GM19043 (cell line): ENCODE results near the gene WARS2.
A peak's percentile ranks its signal among the peaks of the same experiment; 100 is the strongest.

Experiments used
- ATAC-seq: cut with Tn5 transposase; IDR thresholded peaks from one replicate; pipeline ENCODE4 v1.9.1; 2021; ENCODE audit warnings: low read depth; ENCODE audit not compliant: unreplicated experiment

Gene WARS2

DNA sequence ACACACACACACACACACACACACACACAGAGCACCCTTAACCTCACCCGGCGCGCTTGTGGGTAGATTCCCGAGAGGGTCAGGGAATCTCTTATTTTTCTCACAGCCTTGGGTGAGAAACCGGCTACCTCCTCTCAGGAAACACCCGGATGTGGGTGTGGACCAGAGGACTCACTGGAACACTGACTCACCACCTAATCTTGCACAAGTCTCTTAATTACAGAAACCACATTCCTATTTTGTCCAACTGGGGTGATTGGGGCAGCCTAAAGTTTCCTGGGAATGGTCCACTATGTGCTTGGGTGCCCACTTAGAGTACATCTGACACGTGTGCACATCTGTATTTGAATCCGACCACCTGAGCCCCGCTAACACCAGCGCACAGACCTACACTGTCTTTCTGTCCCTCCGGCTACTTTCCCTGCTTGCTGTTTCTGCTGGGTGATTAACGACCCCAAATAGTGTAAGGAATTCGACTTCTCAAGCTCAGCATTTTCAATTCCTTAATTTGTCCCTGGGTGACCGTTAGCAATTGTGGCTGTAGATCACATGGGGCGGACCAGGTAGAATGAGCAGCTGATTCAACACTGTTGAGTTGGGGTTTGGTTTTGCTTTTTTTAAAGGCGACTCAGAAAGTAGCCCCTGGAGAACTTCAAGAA is 138.3 kb downstream of the WARS2 start:
- ATAC-seq = no peak

DNA sequence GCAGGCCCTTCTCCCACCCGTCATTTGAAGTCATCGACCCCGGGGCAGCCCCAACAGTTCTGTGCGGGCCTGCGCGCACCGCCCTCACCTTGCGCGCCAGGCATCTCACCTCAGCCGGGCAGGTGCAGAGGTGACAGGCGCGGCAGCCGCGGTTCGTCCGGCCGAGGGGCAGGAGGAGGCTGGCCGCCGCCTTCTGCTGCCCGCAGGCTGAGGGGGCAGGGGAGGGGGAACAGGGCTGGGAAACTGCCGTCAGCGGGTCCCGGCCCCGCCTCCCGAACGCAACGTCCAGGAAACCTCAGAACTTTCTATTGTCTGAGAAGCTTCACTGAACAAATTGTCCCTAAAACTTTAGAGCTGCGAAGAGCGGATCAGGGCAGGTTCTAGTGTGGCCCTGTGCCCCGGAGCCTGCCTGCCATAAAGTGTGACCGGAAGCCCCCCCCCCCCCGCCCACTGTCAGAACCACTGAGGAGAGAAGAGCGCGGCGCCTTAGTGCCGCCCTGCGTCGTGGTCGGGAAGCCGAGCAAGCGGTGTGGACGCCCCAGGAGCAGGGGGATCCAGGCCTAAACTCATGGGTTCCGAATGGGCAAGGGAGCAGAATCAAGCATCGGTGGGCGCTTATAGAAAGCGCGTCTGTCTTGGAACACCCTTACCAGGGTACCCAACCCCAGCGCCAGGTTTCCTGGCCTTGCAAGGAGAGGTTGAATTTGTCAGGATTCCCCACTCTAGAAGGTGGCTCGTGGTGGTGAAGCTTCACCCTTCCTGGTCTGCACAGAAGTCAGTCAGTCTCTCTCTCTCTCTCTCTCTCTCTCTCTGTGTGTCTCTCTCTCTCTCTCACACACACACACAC is 139.0 kb downstream of the WARS2 start:
- ATAC-seq = peak; percentile 45

DNA sequence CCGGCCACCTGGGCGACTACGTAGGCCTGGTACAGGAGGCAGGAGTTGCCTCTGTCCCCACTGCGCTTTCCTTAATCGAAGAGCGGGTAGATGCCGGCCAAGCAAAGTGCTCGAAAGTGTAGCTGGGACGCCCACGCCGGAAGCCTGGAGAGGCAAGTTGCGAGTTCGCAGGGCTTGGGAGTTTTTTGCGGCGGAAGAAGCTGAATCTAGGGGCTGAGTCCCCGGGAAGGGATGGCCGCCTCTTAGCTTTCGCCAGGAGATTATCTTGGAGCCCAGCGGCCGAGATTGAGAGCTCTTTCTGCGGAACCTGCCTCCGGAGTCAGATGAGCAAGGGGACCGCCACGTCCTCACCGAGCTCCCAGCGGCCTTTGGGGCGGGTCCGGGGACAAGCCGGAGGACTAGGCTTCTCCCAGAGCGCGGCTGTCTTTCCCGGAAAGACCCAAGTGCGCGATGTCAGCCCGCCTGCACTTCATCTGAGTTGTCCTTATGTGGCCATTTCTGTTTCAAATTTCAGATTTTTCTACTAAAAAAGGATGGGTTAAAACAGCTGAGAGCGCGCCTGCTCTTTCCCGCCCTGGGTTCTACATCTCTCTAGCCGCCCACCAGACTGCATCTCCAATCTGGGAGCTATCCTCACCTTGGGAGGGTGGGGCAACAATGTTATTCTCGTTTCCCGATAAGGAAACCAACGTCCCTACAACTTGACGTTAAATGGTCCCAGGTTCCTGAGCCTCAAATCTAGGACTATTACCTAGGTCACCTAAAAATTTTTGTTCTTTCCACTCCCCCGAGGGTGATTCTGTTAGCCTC is 139.9 kb downstream of the WARS2 start:
- ATAC-seq = no peak

DNA sequence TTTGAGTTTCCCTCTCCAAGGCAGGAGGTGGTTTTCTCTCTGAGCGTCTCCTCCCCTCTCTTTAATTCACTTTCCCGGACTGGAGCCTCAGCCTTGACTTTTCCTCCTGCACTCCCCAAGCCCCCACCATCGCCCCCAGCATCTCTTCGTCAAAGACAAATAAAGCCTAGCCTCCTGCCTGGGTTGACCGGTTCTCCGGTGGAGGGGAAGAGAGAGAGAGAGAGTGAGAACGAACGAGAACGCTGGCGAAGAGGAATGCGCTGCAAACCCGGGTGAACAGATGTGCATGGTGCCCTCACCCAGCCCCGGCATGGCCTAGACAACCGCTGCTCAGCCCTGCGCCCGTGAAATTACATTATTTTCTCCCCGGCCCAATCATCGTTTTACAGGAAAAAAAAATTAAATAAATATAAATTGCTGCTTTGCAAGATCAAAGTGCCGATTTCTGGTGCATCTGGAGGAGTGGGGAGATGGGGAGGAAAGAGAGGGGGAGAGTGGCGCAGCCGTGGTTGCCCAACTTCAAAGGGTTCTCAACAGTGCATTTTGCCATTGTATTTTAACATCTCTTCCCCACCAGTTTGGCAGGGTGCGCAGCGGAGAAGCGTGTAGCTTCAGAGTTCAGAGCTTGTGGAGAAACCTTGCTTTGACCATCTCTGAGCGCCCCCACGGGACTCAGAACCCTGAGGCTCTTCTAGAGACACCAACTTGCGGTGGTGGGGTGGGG is 140.9 kb downstream of the WARS2 start:
- no peak for ATAC-seq

DNA sequence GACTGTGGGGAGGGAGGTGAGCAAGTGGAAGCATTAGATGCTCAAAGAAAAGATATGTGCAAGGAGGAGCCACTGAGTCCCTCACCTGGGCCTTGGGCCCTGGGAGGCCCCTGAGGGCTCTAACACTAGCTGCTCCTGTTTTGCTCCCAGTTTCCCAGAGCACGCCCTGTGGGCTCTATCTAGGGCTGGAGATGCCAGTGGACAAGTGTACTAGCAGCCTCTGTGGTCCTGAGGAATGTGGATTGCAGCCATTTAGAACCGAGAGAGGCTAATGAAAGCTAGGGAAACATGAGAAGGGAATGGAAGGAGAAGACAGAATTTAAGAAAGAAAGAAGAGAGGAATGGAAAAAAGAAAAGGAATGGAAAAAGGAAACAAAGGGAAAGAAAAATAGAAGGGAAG is 142.3 kb downstream of the WARS2 start:
- ATAC-seq = no peak

DNA sequence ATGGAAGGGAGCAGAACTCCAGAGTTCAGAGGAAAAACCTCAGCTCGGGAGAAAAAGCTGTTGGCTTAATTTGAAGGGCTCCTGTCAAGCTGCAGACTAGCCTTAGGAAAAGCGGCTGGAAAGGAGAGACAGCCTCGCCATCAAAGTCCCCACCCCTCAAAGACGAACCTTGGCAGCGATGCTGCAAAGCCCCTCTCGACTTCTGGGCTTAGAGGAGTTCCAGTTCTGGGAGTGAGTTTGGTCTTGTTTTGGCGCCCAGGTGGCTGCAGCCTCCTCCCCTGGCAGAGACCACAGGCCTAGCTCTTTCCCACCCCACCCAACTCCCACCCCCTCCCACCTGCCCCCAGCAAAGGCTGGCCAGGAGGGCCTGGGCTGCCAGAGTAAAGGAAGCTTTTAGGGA is 143.2 kb downstream of the WARS2 start:
- ATAC-seq = no peak

DNA sequence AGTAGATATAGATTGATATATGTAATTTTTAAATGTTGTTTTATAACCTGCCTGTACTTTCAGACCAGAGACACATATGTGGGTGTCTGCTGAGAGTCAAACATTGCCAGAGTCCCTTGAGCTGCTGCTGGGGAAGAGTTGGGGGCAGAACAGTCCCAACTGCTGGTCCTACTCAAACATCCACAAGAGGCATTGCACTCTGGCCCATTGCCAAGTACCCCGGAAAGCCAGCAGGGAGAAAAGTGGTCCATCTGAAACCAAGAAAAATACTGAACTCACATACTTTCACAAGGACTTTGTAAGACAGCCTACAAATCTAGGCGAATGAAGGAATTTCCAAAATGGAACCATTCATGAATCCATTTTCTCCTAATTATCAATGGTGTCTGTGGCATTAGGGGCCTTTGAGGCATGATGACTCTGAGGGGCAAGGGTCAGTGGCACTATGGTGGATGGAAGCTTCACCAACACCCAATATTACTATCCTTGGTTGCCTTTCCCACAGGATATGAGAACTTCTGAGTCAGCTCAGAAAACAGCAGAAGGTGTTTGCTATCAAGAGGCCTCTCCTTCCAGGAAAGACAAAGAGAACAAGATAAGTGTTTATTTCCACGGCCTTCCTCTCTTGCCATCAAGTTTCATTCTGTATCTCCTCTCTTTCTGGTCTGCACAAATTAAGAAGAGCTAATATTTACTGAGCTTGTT is 145.0 kb downstream of the WARS2 start:
- no peak for ATAC-seq

DNA sequence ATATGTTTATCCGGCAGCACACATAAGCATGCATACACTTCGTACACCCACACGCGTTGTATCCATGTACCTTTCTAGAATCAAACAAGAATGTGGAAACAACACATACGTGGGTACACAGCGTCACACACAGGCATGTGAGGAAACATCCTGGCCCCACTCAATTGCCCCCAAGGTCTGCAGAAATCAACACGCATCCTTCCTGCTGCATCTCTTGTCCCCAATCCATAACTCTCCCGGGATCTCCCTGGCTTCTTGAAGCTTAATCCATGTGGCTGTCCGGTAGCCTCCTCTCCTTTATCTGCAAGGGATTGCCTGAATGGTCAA is 146.8 kb downstream of the WARS2 start:
- no peak for ATAC-seq

DNA sequence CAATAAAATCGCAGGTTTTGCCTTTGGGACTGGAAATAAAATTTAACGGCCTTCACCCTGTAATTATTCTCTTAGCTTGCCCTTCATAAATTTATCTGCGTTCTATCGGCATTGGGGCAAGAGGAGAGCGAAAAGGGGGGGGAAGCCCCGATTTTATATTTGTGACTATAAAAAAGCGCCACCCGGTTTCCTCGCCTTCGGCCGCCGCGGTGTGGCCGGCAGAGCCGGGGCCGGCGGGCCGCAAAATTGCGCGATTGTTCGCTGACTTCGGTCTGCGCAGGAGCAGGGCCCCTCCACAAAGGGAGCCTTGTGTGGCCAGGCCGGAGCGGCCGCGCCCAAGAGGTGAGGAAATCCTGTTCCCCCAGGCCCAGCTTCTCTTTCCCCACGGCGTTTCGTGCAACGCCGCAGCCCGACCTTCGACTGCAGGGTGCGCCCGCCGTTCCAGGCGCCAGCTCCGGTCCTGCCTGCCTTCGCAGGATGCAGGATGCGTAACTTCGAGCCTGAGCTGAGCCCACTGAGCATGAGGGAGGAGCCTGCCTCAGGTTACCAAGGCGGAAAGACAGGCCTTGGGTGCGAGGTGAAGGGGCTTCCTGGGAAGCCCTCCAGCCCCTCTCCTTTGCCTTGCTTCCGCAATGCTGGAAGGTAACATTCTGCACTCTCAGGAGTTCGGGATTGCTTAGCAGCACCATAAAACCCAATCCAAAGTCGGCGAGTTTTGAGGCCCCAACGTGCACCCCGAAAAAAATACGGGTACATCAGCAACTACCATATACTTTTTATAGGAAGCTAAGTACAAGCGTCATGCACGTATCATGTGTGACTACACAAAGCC is 147.4 kb downstream of the WARS2 start:
- no peak for ATAC-seq

DNA sequence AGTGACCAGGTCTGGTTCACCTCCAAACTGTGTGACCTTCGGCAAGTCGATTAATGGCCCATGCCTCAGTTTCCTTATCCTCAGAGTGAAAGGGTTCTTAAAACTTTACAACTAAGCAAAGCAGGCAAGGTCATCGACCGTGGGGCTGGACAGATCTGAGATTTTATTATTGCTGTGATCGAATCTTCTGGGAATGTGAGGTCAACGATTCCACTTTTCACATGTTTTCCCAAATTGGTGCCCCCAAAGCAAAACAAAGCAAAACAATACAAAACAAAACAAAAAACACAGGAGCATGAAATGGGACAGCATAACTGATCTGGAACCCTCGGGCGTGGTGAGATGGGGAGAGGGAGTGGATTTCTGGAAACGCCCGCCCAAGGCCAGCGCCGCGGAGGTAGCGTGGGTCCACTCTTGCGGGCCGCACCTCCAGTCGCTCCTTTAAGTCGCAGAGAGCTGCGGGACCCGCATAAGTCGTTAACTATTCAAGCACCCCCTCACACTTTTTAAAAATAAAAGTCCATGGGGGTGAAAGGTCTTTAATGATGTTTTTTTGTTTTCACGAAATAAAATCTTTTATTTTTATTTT is 148.1 kb downstream of the WARS2 start:
- no peak for ATAC-seq

DNA sequence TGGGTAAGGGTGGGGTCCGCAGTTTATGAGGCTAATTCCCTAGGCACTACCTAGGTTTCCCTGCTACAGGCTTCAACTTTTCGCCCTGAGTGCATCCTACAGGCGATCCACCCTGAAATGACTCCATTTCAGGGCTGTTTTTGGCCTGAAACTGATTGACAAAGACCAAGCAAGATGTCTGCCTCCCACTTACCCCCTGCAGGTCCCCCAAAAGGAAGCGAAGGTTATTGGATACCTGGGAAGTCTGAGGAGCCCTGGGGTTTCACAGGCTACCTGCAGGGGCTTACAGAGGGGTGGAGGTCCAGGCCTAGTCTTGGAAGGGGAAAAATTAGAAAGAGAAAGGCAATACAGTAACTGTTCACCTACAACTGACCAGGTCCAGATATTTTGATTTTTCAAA is 149.0 kb downstream of the WARS2 start:
- no peak for ATAC-seq

DNA sequence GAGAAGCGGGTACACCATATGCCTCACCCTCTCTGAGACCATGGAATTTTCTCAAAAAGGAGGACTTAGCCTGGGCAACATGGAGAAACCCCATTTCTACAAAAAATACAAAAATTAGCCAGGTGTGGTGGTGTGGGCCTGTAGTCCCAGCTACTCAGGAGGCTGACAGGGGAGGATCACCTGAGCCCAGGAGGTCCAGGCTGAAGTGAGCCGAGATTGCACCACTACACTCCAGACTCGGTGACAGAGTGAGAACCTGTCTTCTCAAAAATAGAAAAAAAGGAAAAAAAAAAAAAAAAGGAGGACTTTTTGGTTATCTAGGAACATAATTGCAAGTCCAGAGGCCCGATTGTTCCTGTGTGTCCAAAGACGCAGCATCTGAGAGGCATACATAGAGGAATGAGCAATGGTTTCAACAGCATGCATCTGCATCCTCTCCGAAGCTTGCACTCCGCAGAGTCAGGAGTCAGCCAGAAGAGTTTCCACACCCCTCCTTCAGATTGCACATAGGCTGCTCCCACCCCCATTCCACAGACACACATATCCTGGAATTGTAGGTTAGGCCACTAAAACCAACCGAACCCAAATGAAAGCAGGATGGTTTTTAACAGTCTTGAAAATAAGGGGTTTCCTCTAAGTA is 149.8 kb downstream of the WARS2 start:
- no peak for ATAC-seq

DNA sequence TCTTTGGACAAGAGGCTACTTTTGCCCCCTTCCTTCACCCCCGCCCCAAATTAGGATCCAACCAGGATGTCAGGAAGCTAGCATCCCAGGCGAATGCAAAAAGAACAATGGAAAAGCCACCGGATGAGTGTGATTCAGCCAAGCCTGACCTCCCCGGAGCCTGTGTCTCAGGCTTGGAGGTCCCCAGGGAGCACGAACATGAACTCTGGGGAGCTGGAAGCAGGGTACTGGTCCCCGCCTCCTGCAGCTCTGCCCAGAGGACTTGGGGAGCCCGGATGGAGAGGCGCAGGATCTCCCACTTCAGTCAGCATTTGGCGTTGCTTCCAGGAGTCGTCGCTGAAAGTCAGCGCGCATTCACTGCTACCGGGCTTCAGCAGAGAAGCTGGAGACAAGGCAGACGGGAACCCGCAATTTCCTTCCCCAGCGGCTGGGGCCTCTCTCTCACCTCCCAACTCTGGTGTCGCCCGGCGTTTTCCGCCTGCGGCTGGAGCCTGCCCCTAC is 150.5 kb downstream of the WARS2 start:
- no peak for ATAC-seq

DNA sequence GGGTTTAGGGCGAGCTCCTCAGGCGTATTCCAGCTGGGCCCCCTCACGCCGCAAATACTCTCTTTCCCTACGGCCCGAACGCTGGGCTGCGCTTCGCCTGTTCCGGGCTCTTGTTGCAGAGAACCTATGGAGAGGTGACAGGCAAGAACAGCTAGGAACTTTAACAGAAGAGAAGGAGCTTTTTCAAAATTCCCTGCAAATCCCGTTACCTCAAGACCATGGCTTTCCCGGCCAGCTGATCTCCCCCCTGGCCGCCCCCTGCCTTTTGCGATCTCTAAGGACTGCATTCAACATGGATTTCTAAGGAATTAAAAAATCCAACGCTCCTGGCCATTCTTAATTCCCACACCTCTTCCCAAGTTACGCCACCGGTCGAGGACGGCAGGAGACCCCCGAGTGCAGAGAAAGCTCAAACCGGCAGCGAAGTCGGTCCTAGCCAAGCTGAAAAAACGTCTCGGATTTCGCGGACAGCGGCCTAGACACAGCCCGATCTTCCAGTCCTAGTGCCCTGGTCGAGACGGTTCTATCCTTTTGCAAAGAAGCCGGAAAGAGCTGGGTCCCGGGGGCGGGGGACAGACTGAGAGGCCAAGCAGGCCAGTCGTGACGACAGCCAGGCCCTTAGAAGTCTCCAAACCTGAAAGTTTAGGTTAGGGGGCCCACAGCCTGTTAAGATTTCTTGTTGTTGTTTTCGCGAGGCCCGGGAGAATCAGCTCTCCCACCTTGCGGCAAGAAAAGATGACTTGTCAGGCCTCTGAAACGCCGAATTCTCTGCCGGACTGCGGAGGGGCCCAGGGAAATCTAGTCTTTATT is 151.2 kb downstream of the WARS2 start:
- ATAC-seq = no peak

DNA sequence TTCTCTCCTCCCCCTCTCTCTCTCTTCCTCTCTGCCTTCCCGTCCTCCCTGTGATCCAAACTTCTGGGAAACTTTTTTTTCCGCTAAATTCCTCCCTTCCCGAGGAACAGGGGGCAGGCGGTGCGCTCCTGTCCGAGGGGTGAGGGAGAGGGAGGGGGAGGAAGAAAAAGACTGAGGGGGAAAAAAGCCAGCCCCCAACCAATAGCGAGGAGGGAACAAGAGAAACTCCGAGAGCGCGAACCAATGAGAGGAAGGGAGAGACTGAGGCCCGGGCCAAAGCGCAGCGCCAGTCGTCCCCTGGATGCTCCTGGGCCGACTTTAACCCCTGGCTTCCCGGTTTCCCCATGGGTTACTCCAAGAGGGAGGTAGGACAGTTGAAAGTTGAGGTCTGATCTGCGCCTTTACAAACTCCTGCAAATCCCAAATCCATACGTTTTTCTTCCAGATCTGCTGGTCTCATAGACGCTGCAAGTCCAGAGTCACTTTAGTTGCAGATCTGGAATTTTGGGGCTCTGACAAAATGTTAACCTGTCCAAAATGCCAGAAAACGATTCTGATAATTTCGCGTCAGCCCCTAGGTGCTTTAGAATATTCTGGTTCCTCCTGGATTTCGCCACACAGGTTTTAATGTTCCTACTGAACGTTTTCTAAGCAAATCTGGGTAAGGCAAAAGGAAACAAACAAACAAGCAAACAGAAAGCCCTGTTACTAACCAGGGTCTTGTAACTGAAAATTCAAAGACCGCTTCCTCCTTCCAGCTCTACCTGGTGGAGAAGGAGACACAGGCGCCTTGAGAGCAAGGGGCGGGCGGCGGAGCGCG is 152.1 kb downstream of the WARS2 start, which contains the start of gene TBX15:
Gene TBX15 (minus strand): TSS at position 158 of the 820 bp plus-strand sequence. CDS start 548 bp downstream, outside the sequence.
- no peak for ATAC-seq

DNA sequence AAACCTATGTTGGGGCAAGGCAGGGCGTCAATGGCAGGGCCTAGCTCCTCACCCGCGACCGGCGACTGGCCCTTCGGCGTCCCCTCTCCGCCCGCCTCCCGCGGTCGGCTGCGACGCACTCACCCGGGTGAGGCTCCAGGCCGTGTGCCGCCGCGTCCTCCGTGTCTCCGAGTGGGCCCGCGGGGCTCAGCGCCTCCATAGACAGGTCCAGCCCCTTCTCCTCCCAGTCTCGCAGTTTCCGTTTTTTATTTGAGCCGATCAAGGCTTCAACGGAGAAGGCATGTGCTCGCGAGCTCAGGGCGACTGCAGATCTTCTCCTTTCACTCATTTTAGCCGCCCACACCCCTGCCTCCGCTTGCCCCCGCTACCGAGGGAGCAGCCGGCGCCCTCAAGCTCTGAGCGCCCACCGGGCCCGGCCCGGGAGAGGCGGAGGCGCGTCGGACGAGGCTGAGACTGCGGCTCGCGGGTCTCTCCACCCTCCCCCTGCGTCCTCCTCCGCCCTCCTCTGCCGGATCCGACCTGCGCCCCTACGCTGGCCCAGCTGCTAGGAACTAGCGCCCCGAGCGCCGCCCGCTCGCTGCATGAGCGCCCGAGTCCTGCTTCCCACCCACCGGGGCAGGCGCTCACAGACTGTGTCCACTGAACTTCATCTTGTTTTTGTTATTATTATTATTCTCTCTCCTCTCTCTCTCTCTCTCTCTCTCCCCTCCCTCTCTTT is 152.8 kb downstream of the WARS2 start:
- no peak for ATAC-seq
